HG03139 (cell line): ENCODE measurements around the gene MTHFR.
"Not testable (repeated sequence)": the region's sequence is repeated elsewhere in the genome, so short reads cannot be mapped to it uniquely, and the experiment has no call there.

Experiments used
- ATAC-seq: cut with Tn5 transposase; IDR thresholded peaks from one replicate; pipeline ENCODE4 v1.9.1; 2021; ENCODE audit not compliant: unreplicated experiment

MTHFR gene

GRCh38 chr1:11833900-11834299, 28.1 kb upstream of the MTHFR start:
- ATAC-seq: no peak

DNA sequence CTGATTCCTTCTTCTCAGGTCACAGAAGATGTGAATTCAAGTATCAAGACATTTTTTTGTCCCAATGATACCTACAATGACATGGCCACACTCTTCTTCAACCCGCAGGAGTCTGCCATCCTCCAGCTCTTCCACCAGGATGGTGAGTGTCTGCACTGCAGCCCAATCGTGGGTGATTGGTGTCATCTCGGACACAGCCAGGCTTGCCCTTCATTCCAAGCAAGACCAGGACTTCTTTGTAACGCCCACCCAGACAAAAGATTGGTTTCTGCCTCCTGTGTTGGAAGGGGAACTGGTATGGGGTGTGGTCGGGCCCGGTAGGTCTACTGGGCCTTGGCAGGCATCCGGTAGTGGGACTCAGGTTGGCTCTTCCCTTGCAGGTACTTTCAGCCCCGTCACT, 27.7 kb upstream of the MTHFR start:
- ATAC-seq: no peak

DNA sequence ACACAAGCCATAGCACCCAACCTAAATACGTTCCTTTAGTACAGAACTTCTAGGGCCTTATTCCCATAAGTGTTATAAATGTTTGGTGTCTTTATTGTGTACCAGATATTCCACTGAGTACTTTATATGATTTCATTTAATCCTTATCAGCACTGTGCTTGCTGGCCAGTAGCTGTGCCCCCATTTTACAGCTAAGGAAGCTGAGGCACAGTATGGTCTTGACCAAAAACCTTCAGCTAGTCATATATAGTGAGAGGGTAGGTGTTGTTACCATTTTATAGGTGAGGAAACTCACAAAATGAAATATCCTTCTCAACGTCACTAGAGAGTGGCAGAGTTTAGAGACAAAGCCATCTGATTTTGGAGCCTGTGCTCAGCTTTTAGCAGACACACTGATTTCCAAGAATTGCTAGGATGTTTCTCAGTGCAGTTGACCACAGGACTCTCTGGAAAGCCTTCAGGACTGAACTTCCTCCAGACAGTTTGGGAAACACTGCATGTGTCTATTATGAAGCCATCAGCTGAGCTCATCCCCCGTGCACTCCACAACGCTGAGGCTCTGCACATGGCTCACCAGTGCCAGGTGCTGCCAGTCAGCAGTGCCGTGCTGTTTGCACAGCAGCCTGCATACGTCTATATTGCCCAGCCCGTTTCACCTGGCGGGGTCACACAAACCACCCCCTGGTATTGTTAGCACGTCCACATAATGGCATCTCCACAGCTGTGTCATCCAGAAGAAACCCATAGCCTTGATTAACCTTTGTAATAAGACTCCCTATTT, 26.4 kb upstream of the MTHFR start:
- no peak for ATAC-seq

DNA sequence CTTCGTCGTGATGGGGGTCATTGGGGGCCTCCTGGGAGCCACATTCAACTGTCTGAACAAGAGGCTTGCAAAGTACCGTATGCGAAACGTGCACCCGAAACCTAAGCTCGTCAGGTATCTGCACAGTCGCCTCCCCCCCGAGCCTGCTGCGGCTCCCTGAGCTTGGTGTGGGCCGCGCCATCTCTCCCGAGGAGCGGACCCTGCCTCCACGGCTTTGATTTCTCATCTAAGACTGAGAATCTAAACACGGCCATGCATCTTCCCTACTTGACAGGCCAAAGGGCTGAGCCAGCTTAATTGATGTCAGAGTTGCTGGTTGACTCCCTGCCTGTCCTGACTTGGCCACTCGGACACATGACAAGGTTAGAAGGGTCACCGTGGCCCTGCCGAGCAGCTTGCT, 22.7 kb upstream of the MTHFR start:
- no peak for ATAC-seq

DNA sequence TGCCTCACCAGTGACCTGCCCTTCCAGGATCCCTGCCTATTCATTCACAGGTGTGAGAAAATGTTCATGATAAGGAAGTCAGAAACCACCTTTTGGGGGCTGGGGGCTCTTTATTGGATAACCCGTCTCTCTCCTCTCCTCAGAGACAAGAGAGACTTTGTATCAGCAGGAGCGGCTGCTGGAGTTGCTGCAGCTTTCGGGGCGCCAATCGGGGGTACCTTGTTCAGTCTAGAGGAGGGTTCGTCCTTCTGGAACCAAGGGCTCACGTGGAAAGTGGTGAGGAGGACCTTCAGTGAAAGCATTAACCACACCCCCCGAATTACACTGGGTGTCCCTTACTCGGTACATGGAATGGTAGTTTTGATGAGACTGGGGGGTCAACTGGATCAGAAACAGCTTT, 21.2 kb upstream of the MTHFR start:
- no peak for ATAC-seq

- no peak for ATAC-seq
Measured at GRCh38 chr1:11825131-11825530, 19.4 kb upstream of the MTHFR start.

- ATAC-seq: no peak
Measured at GRCh38 chr1:11823366-11824137, 17.8 kb upstream of the MTHFR start.

DNA sequence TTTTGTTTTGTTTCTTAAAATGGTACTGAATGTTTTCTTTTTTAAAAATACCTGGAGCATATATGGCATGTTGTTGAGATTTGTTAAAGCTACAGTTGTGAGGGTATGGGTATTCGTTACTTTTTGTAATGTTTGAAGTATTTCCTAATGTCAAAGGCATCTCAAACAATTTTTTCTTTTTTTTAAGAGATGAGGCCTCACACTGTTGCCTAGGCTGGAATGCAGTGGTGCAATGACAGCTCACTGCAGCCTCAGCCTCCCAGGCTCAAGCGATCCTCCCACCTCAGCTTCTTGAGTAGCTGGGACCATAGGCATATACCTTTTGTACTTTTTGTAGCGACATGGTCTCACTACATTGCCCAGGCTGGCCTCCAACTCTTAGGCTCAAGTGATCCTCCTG, 16.3 kb upstream of the MTHFR start:
- ATAC-seq: no peak

GRCh38 chr1:11817192-11817591, 11.4 kb upstream of the MTHFR start:
- no peak for ATAC-seq

- ATAC-seq: no peak
Measured at GRCh38 chr1:11813021-11813420, 7.3 kb upstream of the MTHFR start.

DNA sequence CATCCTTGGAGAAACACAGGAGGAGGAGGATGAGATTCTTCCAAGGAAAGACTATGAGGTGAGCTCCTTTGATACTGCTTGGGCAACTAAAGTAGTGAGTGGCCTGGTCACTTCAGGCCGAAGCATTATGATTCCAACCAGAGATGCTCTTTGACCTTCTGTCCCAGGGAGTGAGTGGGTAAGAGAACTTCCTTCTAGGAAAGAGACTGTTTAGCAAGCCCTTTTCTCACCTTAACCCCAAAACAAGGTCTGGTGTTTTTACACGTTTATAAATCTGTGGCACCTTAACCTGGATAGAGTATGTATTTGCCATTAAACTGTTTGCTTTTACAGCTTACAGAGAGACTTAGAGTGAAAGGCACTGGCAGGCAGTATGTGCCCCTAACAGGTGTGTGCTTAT, 1.4 kb upstream of the MTHFR start:
- no peak for ATAC-seq

DNA sequence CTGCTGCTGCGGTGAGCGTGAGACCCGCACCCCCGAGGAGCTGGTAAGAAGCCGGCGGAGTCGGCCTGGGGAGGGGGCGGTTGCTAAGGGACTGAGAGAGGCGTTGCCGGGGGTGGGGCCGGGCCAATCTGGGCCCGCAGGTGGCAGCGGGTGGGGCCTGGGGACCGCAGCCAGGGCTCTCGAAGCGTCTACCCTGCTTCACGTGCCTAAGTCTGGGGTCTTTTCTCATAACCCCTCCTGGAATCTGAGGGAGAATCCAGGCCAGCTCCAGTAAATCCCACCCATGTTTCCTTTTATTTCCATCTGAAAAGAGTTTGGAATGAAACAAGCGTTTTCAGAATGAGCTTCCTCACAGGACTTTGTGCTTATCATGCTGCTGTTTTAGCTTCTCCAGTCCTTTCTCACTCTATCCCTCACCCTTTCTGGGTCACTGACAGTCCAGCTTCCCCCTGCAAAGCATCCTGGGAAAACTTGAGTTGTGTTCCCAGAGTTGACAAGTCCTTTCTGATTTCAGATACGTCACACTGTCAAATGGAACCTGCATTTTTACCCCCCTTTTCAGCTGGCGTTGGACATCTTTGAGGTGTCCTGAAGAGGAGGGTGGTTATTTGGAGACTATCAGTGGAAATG, 658 bp upstream of the MTHFR start:
- ATAC-seq: peak; percentile 32

DNA sequence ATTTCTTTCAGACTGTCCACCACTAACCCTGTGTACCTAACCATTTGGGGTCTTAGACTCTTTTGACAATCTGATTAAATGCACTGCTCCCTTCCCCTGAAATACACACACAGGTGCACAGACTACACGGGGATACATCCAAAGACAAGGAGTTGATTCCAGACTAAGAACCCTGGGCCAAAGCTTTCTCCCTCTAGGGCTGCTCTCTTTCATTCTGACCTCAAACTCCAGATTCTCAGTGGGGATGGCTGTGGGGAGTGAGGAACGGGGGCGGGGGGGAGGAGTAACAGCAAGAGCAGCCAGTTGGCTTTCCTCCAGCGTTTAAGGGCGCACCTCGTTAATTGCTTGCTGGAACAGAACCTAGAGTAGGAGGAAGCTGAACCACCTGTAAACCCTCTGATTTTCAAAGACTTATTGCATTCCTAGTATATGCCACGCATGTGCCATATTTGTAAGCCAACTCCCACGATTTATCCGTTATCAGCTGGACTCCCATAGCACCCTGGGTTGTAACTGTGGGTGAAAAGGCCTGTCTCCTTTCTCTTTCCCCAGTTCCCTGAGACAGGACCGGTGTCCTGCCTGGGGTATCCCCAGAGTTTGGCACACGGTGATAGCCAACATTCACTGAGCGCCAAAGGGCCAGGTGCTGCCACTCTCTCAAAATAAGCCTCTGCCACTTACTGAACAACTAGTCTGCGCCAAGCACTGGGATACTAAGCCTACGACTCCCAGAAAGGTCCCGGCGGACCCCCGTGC, 920 bp downstream of the MTHFR start:
- ATAC-seq: no peak

- not testable (repeated sequence) for ATAC-seq
Measured at GRCh38 chr1:11803924-11804665, 1.7 kb downstream of the MTHFR start.

GRCh38 chr1:11802973-11803885, 2.5 kb downstream of the MTHFR start:
- no peak for ATAC-seq

DNA sequence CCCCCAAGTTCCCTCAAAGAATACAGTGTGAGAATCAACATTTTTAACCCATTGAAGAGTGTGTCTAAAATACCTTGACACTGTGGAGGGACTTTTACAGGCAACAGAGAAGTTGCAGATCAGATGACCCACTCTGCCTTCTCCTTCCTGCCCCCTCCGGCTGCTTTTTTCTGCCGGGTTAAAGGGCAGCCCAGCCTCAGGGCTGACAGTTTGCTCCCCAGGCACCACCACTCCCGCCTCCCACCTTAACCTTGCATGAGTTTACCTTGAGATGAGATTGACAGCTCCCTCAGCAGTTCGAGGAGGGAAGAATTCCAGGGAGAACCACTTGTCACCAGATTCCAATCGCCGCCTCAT, 3.2 kb downstream of the MTHFR start:
- ATAC-seq: no peak

- no peak for ATAC-seq
Measured at GRCh38 chr1:11800756-11801433, 4.9 kb downstream of the MTHFR start.

GRCh38 chr1:11800391-11800755, 5.4 kb downstream of the MTHFR start:
- ATAC-seq: no peak

DNA sequence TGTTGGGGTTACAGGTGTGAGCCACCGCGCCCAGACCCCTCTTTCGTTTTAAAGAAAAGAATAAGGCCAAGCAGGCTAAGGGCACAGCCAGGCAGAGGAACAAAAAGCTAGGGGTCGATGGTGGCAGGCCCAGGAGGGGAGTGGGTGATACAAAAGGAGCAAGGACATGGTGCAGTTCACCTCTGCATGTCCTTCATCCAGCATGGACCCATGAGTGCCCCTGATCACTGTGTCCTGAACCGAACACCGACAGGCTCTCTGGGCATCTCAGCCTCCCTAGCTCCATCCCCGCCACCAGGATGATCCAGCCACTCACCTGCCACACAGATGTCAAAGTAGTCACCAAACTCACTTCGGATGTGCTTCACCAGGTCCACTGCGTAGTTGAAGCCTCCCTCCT, 5.9 kb downstream of the MTHFR start:
- no peak for ATAC-seq
